HL-60/S4 treated with retinoic acid at 250 ng/mL for 4 days and 3 days (cell line): ENCODE measurements around the gene FOXL3.
"Not testable (repeated sequence)": the region's sequence is repeated elsewhere in the genome, so short reads cannot be mapped to it uniquely, and the experiment has no call there.

Experiments
- in situ Hi-C: fragments of 300-500 bp; cut with MboI; formaldehyde crosslinking; loops from 2 replicates; pipeline ENCODE4 v1.7.0; 2022; ENCODE audit warnings: low sequenced_read_pairs

Gene FOXL3

GRCh38 chr7:335358-336148 lies 45.6 kb downstream of the FOXL3 start:
- in situ Hi-C loops: no loop called here

- in situ Hi-C loops: not testable (repeated sequence)
Measured at GRCh38 chr7:336149-336533, 46.2 kb downstream of the FOXL3 start.

- in situ Hi-C loops: no loop called here
Measured at GRCh38 chr7:336810-337566, 47.0 kb downstream of the FOXL3 start.

GRCh38 chr7:337567-337951 lies 47.6 kb downstream of the FOXL3 start:
- in situ Hi-C loops: no loop called here

GRCh38 chr7:338295-339061 lies 48.5 kb downstream of the FOXL3 start:
- in situ Hi-C loops: no loop called here

GRCh38 chr7:339062-339342 lies 49.0 kb downstream of the FOXL3 start:
- in situ Hi-C loops: no loop called here

GRCh38 chr7:339696-340095 lies 49.7 kb downstream of the FOXL3 start:
- in situ Hi-C loops: no loop called here

- in situ Hi-C loops: no loop called here
Measured at GRCh38 chr7:340200-340937, 50.4 kb downstream of the FOXL3 start.
